ENCODE data around the gene SPRR1A. TPM values are rescaled to one million over a fixed set of nuclear protein-coding genes. Genes with fewer than 3 reads are reported as not detected.
"Not testable (repeated sequence)": the region's sequence is repeated elsewhere in the genome, so short reads cannot be mapped to it uniquely, and the experiment has no call there.

SPRR1A gene
- total RNA-seq, 2 experiments from 2014 or later, result not detected

DNA sequence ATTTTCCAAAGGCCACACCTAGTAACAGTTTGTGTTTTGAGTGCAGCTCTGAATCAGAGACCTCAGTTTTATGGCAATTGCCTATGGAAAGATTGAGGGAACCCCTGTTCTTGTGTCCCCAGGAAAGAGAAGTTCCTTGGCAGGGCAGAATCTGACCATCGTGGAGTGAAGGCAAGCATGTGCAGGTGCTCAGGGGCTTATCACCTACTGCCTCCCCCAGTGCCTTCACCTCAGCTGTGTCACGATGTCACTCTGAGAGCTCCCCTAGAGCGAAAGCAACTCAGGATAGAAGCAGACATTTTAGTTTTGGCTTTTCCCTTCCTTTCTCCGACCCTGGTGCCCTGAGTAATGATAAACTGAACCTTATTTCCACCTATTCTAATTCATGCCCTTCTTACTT lies 1.8 kb upstream of the SPRR1A start:
- Mint-ChIP-seq H3K4me3 (no peak overlapping the region), H3K27ac (no peak overlapping the region), H3K36me3 (ENCODE audit: low read depth) (no peaks in the 10 kb centered on the region), H3K27me3 (peaks cover 25% of the 10 kb centered on the region), H3K4me1 (no peaks in the 10 kb centered on the region), H3K9me3 (no peaks in the 10 kb centered on the region)
- ChIA-PET CTCF (no interaction called here), POLR2A (no interaction called here)
- no peak for DNase-seq

DNA sequence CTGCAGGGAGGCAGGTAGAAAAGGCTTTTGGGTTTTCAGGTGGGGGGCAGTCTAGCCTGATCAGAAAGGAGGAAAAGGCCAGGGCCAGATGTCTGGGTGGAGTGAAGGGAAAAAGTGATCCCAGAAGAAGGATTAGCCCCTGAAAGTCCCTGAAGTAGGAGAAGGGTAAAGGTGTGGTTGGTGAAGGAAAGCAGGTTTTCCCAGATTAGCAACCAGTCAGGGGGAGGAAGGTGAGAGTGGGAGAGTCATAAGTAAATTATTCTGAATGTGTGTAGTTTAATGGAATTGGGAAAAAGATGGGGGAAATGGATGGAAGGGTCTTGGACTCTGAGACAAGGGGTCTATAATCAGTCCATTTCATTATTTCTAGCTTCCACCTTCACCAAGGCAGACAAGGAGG lies 647 bp upstream of the SPRR1A start:
- Mint-ChIP-seq H3K27ac (no peak overlapping the region), H3K4me1 (no peaks in the 10 kb centered on the region), H3K36me3 (ENCODE audit: low read depth) (no peaks in the 10 kb centered on the region), H3K4me3 (no peak overlapping the region), H3K27me3 (peaks cover 33% of the 10 kb centered on the region), H3K9me3 (no peaks in the 10 kb centered on the region)
- no peak for DNase-seq
- ChIA-PET CTCF (no interaction called here), POLR2A (no interaction called here)

DNA sequence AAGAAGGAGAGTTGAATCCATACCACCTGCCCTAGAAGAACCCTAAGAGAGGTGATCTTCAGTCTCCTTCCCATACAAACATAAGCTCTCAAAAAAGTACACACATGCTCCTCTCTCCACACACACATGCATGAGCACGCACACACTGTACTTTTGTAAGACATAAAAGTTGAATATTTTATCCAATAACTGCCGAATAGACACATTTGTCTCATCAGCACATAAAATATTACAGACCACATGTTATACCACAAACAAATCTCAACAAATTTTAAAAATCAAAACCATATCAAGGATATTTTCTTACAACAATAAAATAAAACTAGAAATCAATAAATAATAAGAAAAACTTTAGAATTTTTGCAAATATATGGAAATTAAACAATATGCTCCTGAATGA lies 2.7 kb downstream of the SPRR1A start:
- DNase-seq, result no peak
- ChIA-PET POLR2A (no interaction called here), CTCF (no interaction called here)
- Mint-ChIP-seq H3K27me3 (peaks cover 36% of the 10 kb centered on the region), H3K36me3 (ENCODE audit: low read depth) (no peaks in the 10 kb centered on the region), H3K4me3 (no peak overlapping the region), H3K9me3 (no peaks in the 10 kb centered on the region), H3K27ac (no peak overlapping the region), H3K4me1 (no peaks in the 10 kb centered on the region)

DNA sequence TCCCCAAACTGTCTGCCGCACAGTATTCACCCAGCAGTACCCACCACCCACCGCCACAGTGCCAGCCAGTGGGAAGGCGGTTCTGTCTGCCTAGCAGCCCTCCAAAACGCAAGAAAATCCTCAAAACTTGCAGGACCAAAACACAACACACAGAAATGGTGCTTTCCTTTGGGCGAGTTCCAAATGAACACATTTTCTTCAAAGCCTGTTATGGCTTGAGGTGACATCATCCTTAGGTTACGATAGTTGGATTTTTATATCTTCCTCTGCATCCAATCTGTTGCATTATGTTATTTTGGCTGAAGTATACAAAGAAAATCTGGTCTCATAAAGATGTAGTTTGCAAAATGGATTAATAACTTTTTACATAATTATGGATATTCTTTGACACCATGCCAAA lies 9.3 kb downstream of the SPRR1A start:
- no peak for DNase-seq
- H3K9me3 Mint-ChIP-seq, result no peaks in the 10 kb centered on the region
- no peaks in the 10 kb centered on the region for H3K4me1 Mint-ChIP-seq
- ChIA-PET POLR2A (no interaction called here), CTCF (no interaction called here)
- H3K36me3 Mint-ChIP-seq (ENCODE audit: low read depth), result no peaks in the 10 kb centered on the region
- no peak overlapping the region for H3K4me3 Mint-ChIP-seq
- H3K27me3 Mint-ChIP-seq, result peaks cover 29% of the 10 kb centered on the region
- H3K27ac Mint-ChIP-seq, result no peak overlapping the region

DNA sequence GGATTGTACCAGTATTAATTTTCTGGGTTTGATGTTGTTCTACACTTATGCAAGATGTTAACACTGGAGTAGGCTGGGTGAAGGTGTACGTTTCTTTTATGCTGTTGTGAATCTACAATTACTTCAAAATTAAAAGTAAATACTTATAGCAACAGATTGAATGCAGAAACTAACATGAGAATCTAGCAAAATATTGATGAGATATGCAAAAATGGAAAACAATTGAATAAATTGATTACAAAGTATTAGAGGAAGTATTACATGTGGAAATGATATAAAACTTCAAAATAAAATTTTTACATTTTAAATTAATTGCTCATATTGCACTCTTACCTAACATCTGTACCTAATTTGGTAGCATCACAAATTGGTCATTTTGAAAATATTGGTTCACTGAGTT lies 12.0 kb downstream of the SPRR1A start:
- H3K27ac Mint-ChIP-seq, result no peak overlapping the region
- POLR2A ChIA-PET, result no interaction called here
- no peaks in the 10 kb centered on the region for H3K9me3 Mint-ChIP-seq
- no peak overlapping the region for H3K4me3 Mint-ChIP-seq
- CTCF ChIA-PET, result no interaction called here
- no peaks in the 10 kb centered on the region for H3K4me1 Mint-ChIP-seq
- no peak for DNase-seq
- peaks cover 21% of the 10 kb centered on the region for H3K27me3 Mint-ChIP-seq
- no peaks in the 10 kb centered on the region for H3K36me3 Mint-ChIP-seq (ENCODE audit: low read depth)

DNA sequence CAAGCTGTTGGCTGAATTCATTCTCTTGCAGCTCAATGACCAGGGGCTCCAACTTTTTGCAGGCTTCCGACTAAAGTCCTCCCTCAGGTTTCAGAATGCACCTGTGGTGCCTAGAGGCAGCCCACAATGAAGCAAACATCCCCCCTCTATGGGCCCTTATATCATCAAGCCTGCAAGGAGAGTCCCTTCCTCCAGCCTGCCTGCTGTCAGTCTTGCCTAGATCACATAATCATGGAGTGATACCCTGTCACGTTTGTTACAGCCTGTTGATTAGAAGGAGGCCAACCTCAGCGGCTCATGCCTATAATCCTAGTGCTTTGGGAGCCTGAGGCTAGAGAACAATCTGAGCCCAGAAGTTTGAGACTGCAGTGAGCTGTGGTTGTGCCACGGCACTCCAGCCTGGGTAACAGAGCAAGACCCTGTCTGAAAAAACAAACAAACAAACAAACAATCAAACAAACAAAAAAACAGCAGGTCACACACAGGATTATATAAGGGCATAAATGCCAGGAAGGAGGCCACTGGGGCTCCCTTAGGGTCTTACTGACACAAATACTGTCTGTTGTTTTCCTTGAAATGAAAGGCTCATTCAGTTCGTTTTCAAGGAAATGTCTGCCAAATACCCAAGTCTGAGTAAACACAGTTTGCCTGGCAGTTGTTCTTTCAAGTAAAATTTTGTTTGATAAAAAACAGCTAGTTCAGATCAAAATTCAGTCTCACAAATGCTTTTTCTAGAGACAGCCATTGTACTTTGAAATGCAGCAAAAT lies 12.9 kb downstream of the SPRR1A start:
- ChIA-PET POLR2A (no interaction called here), CTCF (no interaction called here)
- Mint-ChIP-seq H3K36me3 (ENCODE audit: low read depth) (no peaks in the 10 kb centered on the region), H3K4me1 (no peaks in the 10 kb centered on the region), H3K9me3 (no peaks in the 10 kb centered on the region), H3K27ac (no peak overlapping the region), H3K27me3 (peaks cover 19% of the 10 kb centered on the region), H3K4me3 (no peak overlapping the region)
- DNase-seq, result no peak

DNA sequence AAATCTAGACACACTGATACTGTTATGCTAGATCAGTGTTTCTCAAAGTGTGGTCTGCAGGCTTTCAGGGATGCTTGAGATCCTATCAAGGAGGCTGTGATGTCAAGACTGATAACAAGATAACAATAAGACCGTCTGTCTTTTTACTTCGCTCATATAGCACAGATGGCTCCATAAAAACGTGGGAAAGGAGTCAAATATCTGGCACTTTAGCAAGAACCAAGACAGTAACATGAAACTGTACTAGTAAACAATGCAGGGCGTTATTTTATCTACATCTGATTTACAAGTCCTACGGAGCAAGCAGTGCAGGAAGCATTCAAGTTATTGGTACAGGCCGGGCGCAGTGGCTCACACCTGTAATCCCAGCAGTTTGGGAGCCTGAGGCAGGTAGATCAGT lies 14.0 kb downstream of the SPRR1A start:
- DNase-seq, result no peak
- H3K27me3 Mint-ChIP-seq, result peaks cover 19% of the 10 kb centered on the region
- no peaks in the 10 kb centered on the region for H3K4me1 Mint-ChIP-seq
- ChIA-PET CTCF (no interaction called here), POLR2A (no interaction called here)
- no peaks in the 10 kb centered on the region for H3K36me3 Mint-ChIP-seq (ENCODE audit: low read depth)
- H3K27ac Mint-ChIP-seq, result no peak overlapping the region
- no peaks in the 10 kb centered on the region for H3K9me3 Mint-ChIP-seq
- H3K4me3 Mint-ChIP-seq, result no peak overlapping the region

DNA sequence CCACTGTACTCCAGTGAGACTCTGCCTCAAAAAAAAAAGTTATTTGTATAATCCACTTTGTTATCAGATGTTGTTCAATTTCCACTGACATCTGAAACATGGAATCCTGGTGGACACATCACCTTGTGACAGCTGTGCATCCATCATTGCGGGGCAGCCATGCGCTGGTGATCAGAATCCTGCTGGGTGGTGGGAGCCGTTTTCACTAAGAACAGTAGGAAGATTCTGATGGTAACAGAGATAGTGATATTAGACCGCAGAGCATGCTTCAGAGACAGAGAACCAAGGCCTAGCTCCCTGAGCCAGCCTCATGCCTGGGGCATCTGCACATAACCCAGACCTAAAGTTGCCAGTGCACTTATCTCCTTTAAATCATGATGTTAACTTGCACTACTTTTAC lies 14.6 kb downstream of the SPRR1A start:
- Mint-ChIP-seq H3K27ac (no peak overlapping the region), H3K4me3 (no peak overlapping the region), H3K9me3 (no peaks in the 10 kb centered on the region), H3K4me1 (no peaks in the 10 kb centered on the region), H3K27me3 (peaks cover 19% of the 10 kb centered on the region), H3K36me3 (ENCODE audit: low read depth) (no peaks in the 10 kb centered on the region)
- ChIA-PET CTCF (no interaction called here), POLR2A (no interaction called here)
- no peak for DNase-seq

DNA sequence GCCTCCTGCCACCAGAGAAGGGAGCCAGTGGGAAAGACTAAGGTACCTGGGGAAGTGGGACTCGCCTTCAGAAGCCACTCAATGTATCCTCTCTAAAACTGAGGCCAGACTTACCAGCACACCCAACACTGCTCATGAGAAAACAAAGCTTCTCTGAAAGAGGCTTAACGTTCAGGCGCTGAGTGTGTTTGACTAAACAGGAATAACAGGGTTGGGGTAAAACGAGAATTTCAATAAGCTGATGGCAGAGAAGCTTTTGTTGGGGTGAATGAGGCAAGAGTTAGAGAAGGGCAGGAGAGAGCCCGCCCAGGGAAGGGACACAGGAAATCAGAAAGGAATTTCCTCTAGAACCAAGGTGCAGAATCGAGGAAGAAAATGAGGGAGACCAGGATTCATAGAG lies 15.9 kb downstream of the SPRR1A start:
- H3K4me3 Mint-ChIP-seq, result no peak overlapping the region
- H3K27ac Mint-ChIP-seq, result no peak overlapping the region
- no peaks in the 10 kb centered on the region for H3K36me3 Mint-ChIP-seq (ENCODE audit: low read depth)
- CTCF ChIA-PET, result no interaction called here
- POLR2A ChIA-PET, result no interaction called here
- H3K27me3 Mint-ChIP-seq, result peaks cover 16% of the 10 kb centered on the region
- no peaks in the 10 kb centered on the region for H3K4me1 Mint-ChIP-seq
- H3K9me3 Mint-ChIP-seq, result no peaks in the 10 kb centered on the region
- DNase-seq, result no peak

DNA sequence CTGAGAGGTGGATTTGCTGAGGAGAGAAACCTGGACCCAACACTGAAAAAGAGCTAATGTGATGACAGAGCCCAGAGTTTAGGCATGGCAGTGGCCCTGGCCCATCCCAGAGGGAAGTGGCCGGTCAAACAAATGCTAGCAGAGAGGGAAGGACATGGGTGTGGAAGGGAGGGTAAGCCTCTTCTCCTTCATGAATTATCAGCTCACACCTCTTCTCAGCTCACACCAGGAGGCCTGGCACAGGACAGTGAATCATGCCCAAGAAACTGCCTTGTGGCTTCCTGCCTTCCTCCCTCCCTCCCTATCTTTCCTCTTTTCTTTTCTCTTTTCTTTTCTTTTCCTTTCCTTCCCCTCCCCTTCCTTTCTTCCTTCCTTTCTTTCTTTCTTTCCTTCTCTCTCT lies 16.4 kb downstream of the SPRR1A start:
- ChIA-PET POLR2A (no interaction called here), CTCF (interaction anchor here (0.6 kb wide), 1 partner anchor 90 kb away, joined by 3 read pairs; no protein-coding TSS in a partner anchor)
- no peaks in the 10 kb centered on the region for H3K4me1 Mint-ChIP-seq
- H3K27me3 Mint-ChIP-seq, result peaks cover 14% of the 10 kb centered on the region
- no peaks in the 10 kb centered on the region for H3K9me3 Mint-ChIP-seq
- H3K27ac Mint-ChIP-seq, result no peak overlapping the region
- no peak for DNase-seq
- H3K36me3 Mint-ChIP-seq (ENCODE audit: low read depth), result no peaks in the 10 kb centered on the region
- H3K4me3 Mint-ChIP-seq, result no peak overlapping the region

DNA sequence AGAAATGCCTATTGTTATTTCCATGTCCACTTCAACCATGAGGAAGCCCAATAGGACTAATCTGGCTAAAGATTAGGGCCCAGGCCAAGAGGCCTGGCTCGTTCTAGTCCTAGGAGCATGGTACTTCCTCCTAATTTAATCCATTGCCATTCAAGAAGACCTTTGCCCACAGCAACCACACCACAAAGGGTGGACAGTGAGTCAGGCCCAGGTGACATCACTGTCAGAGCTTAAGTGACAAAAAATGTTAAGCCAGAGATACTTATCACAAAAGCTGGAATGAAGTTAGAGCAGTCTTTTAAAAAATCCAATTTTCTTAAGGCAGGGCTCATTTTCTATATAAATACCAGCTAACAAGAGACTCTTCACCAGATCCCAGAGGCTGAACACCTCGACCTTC lies 17.5 kb downstream of the SPRR1A start, which contains the start of gene SPRR3:
Gene SPRR3, plus strand, starts transcription at position 368 of the 400 bp plus-strand sequence. CDS start 1,272 bp downstream, outside the sequence.
- Mint-ChIP-seq H3K27ac (no peak within 1 kb of the TSS), H3K36me3 (ENCODE audit: low read depth) (no peaks in the 10 kb centered on the region), H3K4me1 (no peaks in the 10 kb centered on the region), H3K4me3 (no peak within 1 kb of the TSS), H3K9me3 (no peaks in the 10 kb centered on the region), H3K27me3 (peaks cover 8% of the 10 kb centered on the region)
- ChIA-PET CTCF (interaction anchor here (0.6 kb wide), 1 partner anchor 140 kb away, joined by 7 read pairs; no protein-coding TSS in a partner anchor), POLR2A (no interaction called here)
- DNase-seq, result no peak

DNA sequence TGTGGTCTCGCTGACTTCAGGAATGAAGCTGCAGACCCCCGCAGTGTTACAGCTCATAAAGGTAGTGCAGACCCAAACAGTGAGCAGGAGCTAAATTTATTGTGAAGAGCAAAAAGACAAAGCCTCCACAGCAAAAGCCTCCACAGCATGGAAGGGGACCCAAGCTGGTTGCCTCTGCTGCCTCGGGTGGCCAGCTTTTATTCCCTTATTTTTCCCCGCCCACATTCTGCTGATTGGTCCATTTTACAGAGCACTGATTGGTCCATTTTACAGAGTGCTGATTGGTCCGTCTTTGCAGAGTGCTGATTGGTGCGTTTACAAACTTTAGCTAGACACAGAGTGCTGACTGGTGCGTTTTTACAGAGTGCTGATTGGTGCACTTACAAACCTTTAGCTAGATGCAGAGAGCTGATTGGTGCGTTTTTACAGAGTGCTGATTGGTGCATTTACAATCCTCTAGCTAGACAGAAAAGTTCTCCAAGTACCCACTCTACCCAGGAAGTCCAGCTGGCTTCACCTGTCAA lies 27.4 kb downstream of the SPRR1A start:
- H3K27me3 Mint-ChIP-seq, H3K4me1 Mint-ChIP-seq, POLR2A ChIA-PET: not testable (repeated sequence)

DNA sequence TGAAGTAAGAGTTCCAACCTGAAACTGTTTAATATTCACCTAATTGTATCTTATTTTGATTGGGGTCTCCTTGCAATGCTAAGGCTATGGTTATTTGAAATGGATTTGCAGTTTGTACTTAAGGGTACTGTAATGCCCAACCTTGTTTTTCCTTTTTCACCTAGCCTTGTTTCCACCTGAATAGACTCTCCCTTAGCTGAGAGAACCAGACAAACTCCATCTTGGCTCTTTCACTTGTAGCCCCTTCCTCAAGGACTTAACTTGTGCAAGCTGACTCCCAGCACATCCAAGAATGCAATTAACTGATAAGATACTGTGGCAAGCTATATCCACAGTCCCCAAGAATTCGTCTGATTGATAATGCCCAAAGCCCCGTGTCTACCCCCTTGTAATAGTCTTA lies 37.9 kb downstream of the SPRR1A start:
- H3K9me3 Mint-ChIP-seq; CTCF ChIA-PET; POLR2A ChIA-PET; H3K4me1 Mint-ChIP-seq; DNase-seq; H3K27ac Mint-ChIP-seq; H3K36me3 Mint-ChIP-seq (ENCODE audit: low read depth); H3K4me3 Mint-ChIP-seq: not testable (repeated sequence)
- H3K27me3 Mint-ChIP-seq, result peaks cover 26% of the 10 kb centered on the region

More for the DNA sequence above, 27.4 kb downstream of the SPRR1A start:
- DNase-seq; H3K9me3 Mint-ChIP-seq; H3K36me3 Mint-ChIP-seq (ENCODE audit: low read depth); H3K27ac Mint-ChIP-seq; CTCF ChIA-PET; H3K4me3 Mint-ChIP-seq: not testable (repeated sequence)

DNA sequence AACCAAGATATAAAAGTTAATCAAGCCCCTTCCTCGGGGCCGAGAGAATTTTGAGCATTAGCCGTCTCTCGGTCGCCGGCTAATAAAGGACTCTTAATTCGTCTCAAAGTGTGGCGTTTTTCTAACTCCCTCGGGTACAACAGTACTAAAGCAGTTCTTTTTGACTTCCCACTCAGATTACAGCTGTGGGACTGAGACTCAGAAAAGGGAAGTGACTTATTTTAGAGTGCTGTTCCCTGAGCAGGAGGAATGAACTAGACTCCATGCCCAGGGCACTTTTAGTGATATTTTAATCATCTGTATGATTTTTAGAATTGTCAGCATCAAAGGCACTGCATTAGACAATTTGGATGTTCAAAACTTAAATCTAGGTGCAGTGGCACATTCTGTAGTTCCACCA lies 38.5 kb downstream of the SPRR1A start:
- peaks cover 26% of the 10 kb centered on the region for H3K27me3 Mint-ChIP-seq
- POLR2A ChIA-PET; DNase-seq; H3K27ac Mint-ChIP-seq; H3K4me1 Mint-ChIP-seq; CTCF ChIA-PET; H3K4me3 Mint-ChIP-seq; H3K36me3 Mint-ChIP-seq (ENCODE audit: low read depth); H3K9me3 Mint-ChIP-seq: not testable (repeated sequence)
